H9 (cell line): ENCODE measurements around the gene MCU. TPM values are rescaled to one million over a fixed set of nuclear protein-coding genes. Genes with fewer than 3 reads are reported as not detected.

Experiments used
- DNase-seq: peaks from one replicate; pipeline ENCODE4 v3.0.0-alpha.2; 2017
- H2AFZ ChIP-seq: one replicate; pipeline ENCODE4 v1.6.1; 2013; ENCODE audit warnings: mild to moderate bottlenecking, low read length, control low read depth, moderate library complexity
- H2AK5ac ChIP-seq: 2 replicates; pipeline ENCODE4 v1.6.1; 2013; ENCODE audit warnings: low read length, control low read depth, mixed read lengths; ENCODE audit not compliant: insufficient read length
- H2BK120ac ChIP-seq: one replicate; pipeline ENCODE4 v1.6.1; 2013; ENCODE audit warnings: low read depth, mild to moderate bottlenecking, low read length, control low read depth, inconsistent platforms; ENCODE audit not compliant: poor library complexity, severe bottlenecking
- H2BK12ac ChIP-seq: 2 replicates; pipeline ENCODE4 v1.6.1; 2013; ENCODE audit warnings: low read length, control low read depth, mixed read lengths, low read depth; ENCODE audit not compliant: insufficient read length
- H2BK15ac ChIP-seq: 2 replicates; pipeline ENCODE4 v1.6.1; 2013; ENCODE audit warnings: low read depth, low read length, control low read depth
- H2BK20ac ChIP-seq: one replicate; pipeline ENCODE4 v1.6.1; 2013; ENCODE audit warnings: low read depth, mild to moderate bottlenecking, low read length, control low read depth, inconsistent platforms; ENCODE audit not compliant: poor library complexity, severe bottlenecking
- H2BK5ac ChIP-seq: 2 replicates; pipeline ENCODE4 v1.6.1; 2013; ENCODE audit warnings: low read length, control low read depth, mixed read lengths; ENCODE audit not compliant: insufficient read length
- H3K14ac ChIP-seq: 2 replicates; pipeline ENCODE4 v1.6.1; 2013; ENCODE audit warnings: low read length, control low read depth; ENCODE audit not compliant: insufficient read depth
- H3K18ac ChIP-seq: 2 replicates; pipeline ENCODE4 v1.6.1; 2013; ENCODE audit warnings: low read depth, mild to moderate bottlenecking, mixed read lengths, low read length, control low read depth; ENCODE audit not compliant: insufficient read length
- H3K23ac ChIP-seq: 2 replicates; pipeline ENCODE4 v1.6.1; 2013; ENCODE audit warnings: low read length, control low read depth, mixed read lengths, low read depth; ENCODE audit not compliant: insufficient read length
- H3K23me2 ChIP-seq: 2 replicates; pipeline ENCODE4 v1.6.1; 2013; ENCODE audit warnings: low read depth, mild to moderate bottlenecking, mixed read lengths, low read length, control low read depth; ENCODE audit not compliant: insufficient read length, poor library complexity, severe bottlenecking
- H3K27ac ChIP-seq: 2 replicates; pipeline ENCODE4 v1.5.1; 2013; ENCODE audit warnings: low read length, control low read depth, mixed read lengths, low read depth; ENCODE audit not compliant: insufficient read length
- H3K27me3 ChIP-seq: 2 replicates; pipeline ENCODE4 v1.6.1; 2013; ENCODE audit warnings: low read length, control low read depth, inconsistent platforms; ENCODE audit not compliant: insufficient read depth
- H3K4ac ChIP-seq: 2 replicates; pipeline ENCODE4 v1.6.1; 2013; ENCODE audit warnings: low read depth, mild to moderate bottlenecking, control low read depth, inconsistent platforms, low read length, moderate library complexity
- H3K4me1 ChIP-seq: 2 replicates; pipeline ENCODE4 v1.6.1; 2013; ENCODE audit warnings: low read length, control low read depth, inconsistent platforms; ENCODE audit not compliant: insufficient read depth
- H3K4me2 ChIP-seq: 2 replicates; pipeline ENCODE4 v1.6.1; 2013; ENCODE audit warnings: low read length, control low read depth, mixed read lengths; ENCODE audit not compliant: insufficient read length, insufficient read depth
- H3K56ac ChIP-seq: 2 replicates; pipeline ENCODE4 v1.6.1; 2013; ENCODE audit warnings: low read depth, mild to moderate bottlenecking, mixed read lengths, low read length, control low read depth; ENCODE audit not compliant: insufficient read length
- H3K79me1 ChIP-seq: 2 replicates; pipeline ENCODE4 v1.6.1; 2013; ENCODE audit warnings: low read depth, mild to moderate bottlenecking, moderate library complexity, low read length, control low read depth, inconsistent platforms; ENCODE audit not compliant: insufficient read depth, poor library complexity, severe bottlenecking
- H3K79me2 ChIP-seq: 2 replicates; pipeline ENCODE4 v1.6.1; 2013; ENCODE audit warnings: low read length, control low read depth, inconsistent platforms; ENCODE audit not compliant: insufficient read depth
- H3K9ac ChIP-seq: 2 replicates; pipeline ENCODE4 v1.6.1; 2013; ENCODE audit warnings: low read length, control low read depth, mixed read lengths; ENCODE audit not compliant: insufficient read length; ENCODE audit errors: extremely low read depth
- H3K9me3 ChIP-seq: one replicate; pipeline ENCODE4 v1.6.1; 2013; ENCODE audit warnings: low read depth, low read length, inconsistent platforms; ENCODE audit not compliant: control insufficient read depth
- H3T11ph ChIP-seq: one replicate; pipeline ENCODE4 v1.6.1; 2013; ENCODE audit warnings: mild to moderate bottlenecking, low read length, control low read depth, inconsistent platforms
- H4K20me1 ChIP-seq: one replicate; pipeline ENCODE4 v1.6.1; 2013; ENCODE audit not compliant: control insufficient read depth, insufficient read length, insufficient read depth
- H4K5ac ChIP-seq: 2 replicates; pipeline ENCODE4 v1.6.1; 2013; ENCODE audit warnings: low read depth, mild to moderate bottlenecking, mixed read lengths, low read length, control low read depth; ENCODE audit not compliant: insufficient read length
- H4K8ac ChIP-seq: replicated peaks from 2 replicates; pipeline ENCODE4 v1.6.1; 2013; ENCODE audit warnings: low read length, control low read depth, mixed read lengths, low read depth; ENCODE audit not compliant: insufficient read length
- H4K91ac ChIP-seq: 2 replicates; pipeline ENCODE4 v1.6.1; 2013; ENCODE audit warnings: low read depth, mild to moderate bottlenecking, moderate library complexity, mixed read lengths, low read length, control low read depth; ENCODE audit not compliant: insufficient read length
- H3K27ac Mint-ChIP-seq, 3 experiments: 2 replicates in 2 of 3; 3 replicates in 1 of 3; pipeline ENCODE4 v1.8.0; 2020 to 2021; ENCODE audit warnings: mixed read lengths in 3 of 3, mild to moderate bottlenecking in 1 of 3, moderate library complexity in 1 of 3
- H3K27me3 Mint-ChIP-seq: 2 replicates; pipeline ENCODE4 v1.8.0; 2021; ENCODE audit warnings: low read depth, mild to moderate bottlenecking, moderate library complexity, mixed read lengths
- H3K36me3 Mint-ChIP-seq, 3 experiments: 2 replicates in 2 of 3; 3 replicates in 1 of 3; pipeline ENCODE4 v1.8.0; 2020 to 2021; ENCODE audit warnings: low read depth in 3 of 3, mixed read lengths in 3 of 3; ENCODE audit not compliant: insufficient read depth in 1 of 3
- H3K4me1 Mint-ChIP-seq, 2 experiments: 2 replicates each; pipeline ENCODE4 v1.8.0; 2020; ENCODE audit warnings: mixed read lengths in 2 of 2
- H3K4me3 Mint-ChIP-seq, 2 experiments: 2 replicates in 1 of 2; 3 replicates in 1 of 2; pipeline ENCODE4 v1.8.0; 2020 to 2021; ENCODE audit warnings: mild to moderate bottlenecking in 2 of 2, mixed read lengths in 2 of 2, moderate library complexity in 1 of 2
- H3K9me3 Mint-ChIP-seq, 2 experiments: 2 replicates in 1 of 2; 3 replicates in 1 of 2; pipeline ENCODE4 v1.8.0; 2020; ENCODE audit warnings: mild to moderate bottlenecking in 2 of 2, mixed read lengths in 2 of 2, moderate library complexity in 1 of 2
- CTCF ChIP-seq: fragments of 200-600 bp; sonication (generic); conservative IDR thresholded peaks from 3 replicates; pipeline ENCODE4 v1.8.0; 2021; ENCODE audit warnings: antibody characterized with exemption, mild to moderate bottlenecking
- WGBS: extraction: QIAGEN DNeasy Blood & Tissue Kit; methylation state at CpG from one replicate; pipeline ENCODE4 v1.1.7; 2013; ENCODE audit warnings: missing lambda C conversion rate, low lambda C conversion rate, mixed read lengths; ENCODE audit not compliant: insufficient read length; ENCODE audit errors: extremely low coverage; 5-methylcytosine and 5-hydroxymethylcytosine counted together
- total RNA-seq: library from RNA; stranded (reverse); gene quantifications from 2 replicates; pipeline ENCODE4 v1.2.1, GENCODE V29; 2021

The MCU gene
- total RNA-seq, 1 experiment from 2014 or later = 36.6 TPM

DNA sequence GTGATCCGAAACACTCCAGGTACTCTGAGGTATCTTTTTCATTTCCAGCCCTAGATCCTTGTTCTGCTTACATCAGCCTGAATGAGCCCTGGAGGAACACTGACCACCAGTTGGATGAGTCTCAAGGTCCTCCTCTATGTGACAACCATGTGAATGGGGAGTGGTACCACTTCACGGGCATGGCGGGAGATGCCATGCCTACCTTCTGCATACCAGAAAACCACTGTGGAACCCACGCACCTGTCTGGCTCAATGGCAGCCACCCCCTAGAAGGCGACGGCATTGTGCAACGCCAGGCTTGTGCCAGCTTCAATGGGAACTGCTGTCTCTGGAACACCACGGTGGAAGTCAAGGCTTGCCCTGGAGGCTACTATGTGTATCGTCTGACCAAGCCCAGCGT, 206.7 kb downstream of the MCU start:
- no peaks in the 10 kb centered on the region for H4K20me1 ChIP-seq
- no peaks in the 10 kb centered on the region for H3K27me3 Mint-ChIP-seq
- no peak overlapping the region for H3K9ac ChIP-seq
- no CpG with 5 or more reads among the region's 10 CpGs for WGBS
- H3K9me3 ChIP-seq = no peaks in the 10 kb centered on the region
- no peak overlapping the region for H2BK120ac ChIP-seq
- no peak overlapping the region for H3K18ac ChIP-seq
- no peaks in the 10 kb centered on the region for H3K4me1 ChIP-seq
- H3K4me2 ChIP-seq = no peak overlapping the region
- no peak overlapping the region for H2BK20ac ChIP-seq
- no peak overlapping the region for H2BK15ac ChIP-seq
- H3K36me3 Mint-ChIP-seq = peaks cover 0 to 2% (median 2%) of the 10 kb centered on the region in 3 experiments; a peak in 4 of 7 replicates
- H2AFZ ChIP-seq = no peak overlapping the region
- H3K4ac ChIP-seq = no peak overlapping the region
- no peak overlapping the region for H2AK5ac ChIP-seq
- no peaks in the 10 kb centered on the region for H3K4me1 Mint-ChIP-seq
- no peaks in the 10 kb centered on the region for H3K27me3 ChIP-seq
- H3K27ac ChIP-seq = no peak overlapping the region
- TF ChIP-seq CTCF = no peak
- no peak overlapping the region for H4K91ac ChIP-seq
- H3K79me2 ChIP-seq = no peaks in the 10 kb centered on the region
- peaks cover 2 to 3% of the 10 kb centered on the region in 2 experiments for H3K9me3 Mint-ChIP-seq
- H3K56ac ChIP-seq = no peak overlapping the region
- no peaks in the 10 kb centered on the region for H3K79me1 ChIP-seq
- no peak overlapping the region for H4K8ac ChIP-seq
- no peak overlapping the region for H3K14ac ChIP-seq
- no peak overlapping the region for H2BK5ac ChIP-seq
- H2BK12ac ChIP-seq = no peak overlapping the region
- no peak overlapping the region for H3T11ph ChIP-seq
- H4K5ac ChIP-seq = no peak overlapping the region
- H3K23me2 ChIP-seq = no peaks in the 10 kb centered on the region
- H3K23ac ChIP-seq = no peak overlapping the region
- no peak for DNase-seq
- no peak overlapping the region for H3K27ac Mint-ChIP-seq
- no peak overlapping the region for H3K4me3 Mint-ChIP-seq
